GM12878 (cell line): Measurements from ENCODE around the gene SPIB. TPM values are rescaled to one million over a fixed set of nuclear protein-coding genes. Genes with fewer than 3 reads are reported as not detected.

Experiments used
- ATAC-seq: fragments of 200-7000 bp; cut with Tn5 transposase; 3 replicates; pipeline ENCODE4 v1.9.1; 2020; ENCODE audit warnings: mild to moderate bottlenecking, moderate library complexity
- BruUV-seq: library from RNA; stranded (reverse); fragments of 400-500 nt; replicated peaks from 2 replicates; lab custom pipeline; 2021; lab: Mats Ljungman, UMichigan
- CTCF ChIA-PET: fragments of 300-600 bp; sonication (Branson Sonifier 250); formaldehyde crosslinking; extraction: SDS; loops from one replicate; lab custom pipeline; 2021; ENCODE audit warnings: inconsistent platforms; lab: Yijun Ruan, JAX
- POLR2A ChIA-PET: fragments of 350-600 bp; formaldehyde crosslinking; extraction: SDS; loops from one replicate; lab custom pipeline; 2021; ENCODE audit warnings: inconsistent platforms; lab: Charles Lee
- RAD21 ChIA-PET: fragments of 300-600 bp; sonication (Branson Sonifier 250); formaldehyde crosslinking; loops from one replicate; lab custom pipeline; 2023; ENCODE audit warnings: antibody characterized with exemption; ENCODE audit not compliant: unreplicated experiment; lab: Charles Lee
- SMC1A ChIA-PET: fragments of 300-600 bp; sonication (Branson Sonifier 250); formaldehyde crosslinking; loops from one replicate; lab custom pipeline; 2023; ENCODE audit not compliant: unreplicated experiment, uncharacterized antibody; lab: Charles Lee
- DNase-seq: peaks from one replicate; pipeline ENCODE4 v3.0.0-alpha.2; 2011; ENCODE audit warnings: low read depth, low spot score
- FAIRE-seq: peaks from 3 replicates; lab custom pipeline; 2011; peaks lifted over from hg19 to GRCh38; lab: Jason Lieb, UNC
- H2AFZ ChIP-seq: 2 replicates; pipeline ENCODE4 v1.6.0; 2011; ENCODE audit warnings: low read depth, low read length, control low read depth; ENCODE audit not compliant: control insufficient read depth
- H3K27ac ChIP-seq: 2 replicates; pipeline ENCODE4 v1.5.1; 2011; ENCODE audit warnings: control low read depth; ENCODE audit not compliant: control insufficient read depth, insufficient read depth
- H3K27me3 ChIP-seq, 2 experiments: replicated peaks in 1 of 2; 2 replicates each; pipeline versions ENCODE4 v1.6.0 to v1.6.1; 2011; ENCODE audit warnings: low read length in 1 of 2; ENCODE audit not compliant: control insufficient read depth in 2 of 2, insufficient read depth in 2 of 2
- H3K36me3 ChIP-seq, 2 experiments: 2 replicates each; pipeline ENCODE4 v1.5.1; 2011; ENCODE audit warnings: low read length in 1 of 2; ENCODE audit not compliant: control insufficient read depth in 2 of 2, insufficient read depth in 2 of 2
- H3K4me1 ChIP-seq: 2 replicates; pipeline ENCODE4 v1.6.1; 2011; ENCODE audit warnings: mild to moderate bottlenecking, low read length, moderate library complexity, mixed read lengths; ENCODE audit not compliant: control insufficient read depth, insufficient read depth
- H3K4me2 ChIP-seq: 2 replicates; pipeline ENCODE4 v1.6.0; 2011; ENCODE audit warnings: control low read depth; ENCODE audit not compliant: control insufficient read depth, insufficient read depth
- H3K4me3 ChIP-seq: fragments of 200-600 bp; sonication (generic); 2 replicates; pipeline ENCODE4 v1.5.1; 2016
- H3K79me2 ChIP-seq: 2 replicates; pipeline ENCODE4 v1.6.0; 2011; ENCODE audit warnings: low read length; ENCODE audit not compliant: control insufficient read depth, insufficient read depth
- H3K9ac ChIP-seq: 2 replicates; pipeline ENCODE4 v1.8.0; 2011; ENCODE audit warnings: low read length, control low read depth, mixed read lengths; ENCODE audit not compliant: control insufficient read depth, insufficient read depth
- H3K9me3 ChIP-seq: replicated peaks from 3 replicates; pipeline ENCODE4 v1.5.1; 2011; ENCODE audit warnings: mild to moderate bottlenecking, low read length; ENCODE audit not compliant: control insufficient read depth, insufficient read depth
- H4K20me1 ChIP-seq: 2 replicates; pipeline ENCODE4 v1.6.0; 2011; ENCODE audit not compliant: control insufficient read depth, insufficient read depth
- ATF3 ChIP-seq: IDR thresholded peaks from 2 replicates; pipeline ENCODE4 v1.6.1; 2011; ENCODE audit warnings: low read depth, mild to moderate bottlenecking, low read length, moderate library complexity, borderline replicate concordance; ENCODE audit errors: extremely low read depth
- EP300 ChIP-seq, 2 experiments: fragments of 150-350 bp in 1 of 2; IDR thresholded peaks; 2 replicates each; pipeline ENCODE4 v1.6.1; 2011 to 2012; ENCODE audit warnings: low read depth in 2 of 2, low read length in 2 of 2, borderline replicate concordance in 1 of 2, improper control_type of control experiment in 1 of 2, inconsistent platforms in 1 of 2; ENCODE audit not compliant: control insufficient read depth in 1 of 2
- MYC ChIP-seq: IDR thresholded peaks from 2 replicates; pipeline ENCODE4 v1.6.1; 2011; ENCODE audit warnings: mild to moderate bottlenecking, low read length, moderate library complexity, inconsistent platforms; ENCODE audit not compliant: insufficient read depth, insufficient replicate concordance, insufficient read length, severe bottlenecking
- NR2C1 ChIP-seq: fragments of 450-650 bp; IDR thresholded peaks from 2 replicates; pipeline ENCODE4 v1.6.1; 2017; ENCODE audit warnings: antibody characterized with exemption, mild to moderate bottlenecking, moderate library complexity
- POLR2AphosphoS2 ChIP-seq: IDR thresholded peaks from 2 replicates; pipeline ENCODE4 v1.6.1; 2011; ENCODE audit warnings: low read depth, mild to moderate bottlenecking, low read length, improper control_type of control experiment, moderate library complexity
- RELA ChIP-seq: fragments of 450-650 bp; IDR thresholded peaks from 2 replicates; pipeline ENCODE4 v1.8.0; 2014; ENCODE audit warnings: borderline replicate concordance; ENCODE audit not compliant: partially characterized antibody
- STAT1 ChIP-seq: fragments of 450-650 bp; conservative IDR thresholded peaks from 2 replicates; pipeline ENCODE4 v1.6.1; 2014; ENCODE audit warnings: antibody characterized with exemption, mild to moderate bottlenecking
- WGBS: methylation state at CpG from one replicate; pipeline ENCODE4 v1.1.6; 2016; ENCODE audit warnings: low lambda C conversion rate; ENCODE audit not compliant: insufficient replicate concordance, insufficient coverage; ENCODE audit errors: missing lambda C conversion rate; 5-methylcytosine and 5-hydroxymethylcytosine counted together
- in situ Hi-C: fragments of 300-500 bp; cut with MboI; formaldehyde crosslinking; loops from 9 replicates; pipeline ENCODE4 v1.14.3; 2018; ENCODE audit warnings: mixed read lengths
- intact Hi-C: fragments of 100-400 bp; cut with micrococcal nuclease; formaldehyde crosslinking; loops from one replicate; pipeline ENCODE4 v1.14.2; 2022; ENCODE audit not compliant: unreplicated experiment
- polyA plus RNA-seq, 11 experiments: library from polyadenylated mRNA; depleted of rRNA in 4 of 11; unstranded in 6 of 11; stranded (reverse) in 5 of 11; fragments of >200 nt; fragmentation: Nextera tagmentation in 4 of 11; fragmentation: Illumina TruSeq in 1 of 11; extraction: Ambion mirVana in 4 of 11; extraction: Trizol in 1 of 11; gene quantifications; 1 replicate in 1 of 11; 2 replicates in 10 of 11; pipeline versions ENCODE4 v1.2.1 to v1.2.3, GENCODE V29; 2011 to 2016; ENCODE audit warnings: inconsistent platforms in 2 of 11, missing spikeins in 2 of 11, low read depth in 1 of 11
- total RNA-seq, 4 experiments: library from RNA; depleted of rRNA in 3 of 4; stranded (reverse); fragments of >200 nt in 3 of 4; fragmentation: Illumina TruSeq in 1 of 4; extraction: Trizol in 1 of 4; gene quantifications; 2 replicates each; pipeline versions ENCODE4 v1.2.1 to v1.2.3, GENCODE V29; 2013 to 2021

The SPIB gene
- total and polyA plus RNA-seq, 10 of the 15 experiments (the other 5 are each of a cell fraction or from before 2014, with no cell fraction given) = 3.5 to 123 (median 56.0) TPM

- Histone ChIP-seq H3K27me3 (no peaks in the 10 kb centered on the region), H3K4me1 (peaks cover 2% of the 10 kb centered on the region), H3K4me3 (no peak overlapping the region), H3K9me3 (no peaks in the 10 kb centered on the region), H2AFZ (no peak overlapping the region), H3K79me2 (no peaks in the 10 kb centered on the region), H4K20me1 (no peaks in the 10 kb centered on the region), H3K9ac (no peak overlapping the region), H3K36me3 (peaks cover 2 to 31% of the 10 kb centered on the region in 2 experiments; a peak in 2 of 4 replicates), H3K4me2 (no peak overlapping the region), H3K27ac (no peak overlapping the region)
- CTCF ChIA-PET = interaction anchor here (1.2 kb wide), 1 partner anchor 40 kb away, joined by 4 read pairs; no protein-coding TSS in a partner anchor
- BruUV-seq = no TSS peak
- ATAC-seq (no peak), DNase-seq (no peak), FAIRE-seq (no peak)
- intact Hi-C loops (no loop called here), in situ Hi-C loops (no loop called here)
- WGBS = 95% methylated on average over 17 of the region's 17 CpGs
- RAD21 ChIA-PET = no interaction called here
- no peak for TF ChIP-seq STAT1
- TF ChIP-seq ATF3 = no peak
- TF ChIP-seq NR2C1 = no peak
- TF ChIP-seq POLR2AphosphoS2 = no peak
- TF ChIP-seq EP300 (IDR thresholded peaks at IDR 0.05; ENCODE audit: borderline replicate concordance in 1 of 2, control insufficient read depth in 1 of 2, low read depth in 2 of 2, low read length in 2 of 2) = no peak
- no peak for TF ChIP-seq RELA
- no peak for TF ChIP-seq MYC
- SMC1A ChIA-PET = no interaction called here
- POLR2A ChIA-PET = no interaction called here
Measured at GRCh38 chr19:50409347-50409746, 9.4 kb upstream of the SPIB start.
